Left ventricle myocardium inferior (tissue), 1 donor: ENCODE results near the gene LRP11. TPM values are rescaled to one million over a fixed set of nuclear protein-coding genes. Genes with fewer than 3 reads are reported as not detected.
"Not testable (repeated sequence)": the region's sequence is repeated elsewhere in the genome, so short reads cannot be mapped to it uniquely, and the experiment has no call there.

ENCODE experiments used
- DNase-seq: peaks from one replicate; pipeline ENCODE4 v3.0.0-alpha.2; 2020
- H3K27ac ChIP-seq: fragments of 200-600 bp; replicated peaks from 2 replicates; pipeline ENCODE4 v1.8.0; 2021
- H3K27me3 ChIP-seq: fragments of 200-600 bp; 2 replicates; pipeline ENCODE4 v1.8.0; 2021; ENCODE audit warnings: low read depth
- H3K36me3 ChIP-seq: fragments of 200-600 bp; 2 replicates; pipeline ENCODE4 v1.8.0; 2021
- H3K4me1 ChIP-seq: fragments of 200-600 bp; 2 replicates; pipeline ENCODE4 v1.8.0; 2021
- H3K4me3 ChIP-seq: fragments of 200-600 bp; 2 replicates; pipeline ENCODE4 v1.8.0; 2021; ENCODE audit warnings: mild to moderate bottlenecking, moderate library complexity
- H3K9me3 ChIP-seq: fragments of 200-600 bp; replicated peaks from 2 replicates; pipeline ENCODE4 v1.8.0; 2021
- CTCF ChIP-seq: fragments of 200-600 bp; IDR thresholded peaks from 2 replicates; pipeline ENCODE4 v1.8.0; 2021; ENCODE audit warnings: antibody characterized with exemption, mild to moderate bottlenecking, borderline replicate concordance
- intact Hi-C: fragments of 100-400 bp; cut with micrococcal nuclease; formaldehyde crosslinking; loops from one replicate; pipeline ENCODE4 v1.11.0; 2022
- total RNA-seq: library from RNA; stranded (reverse); fragmentation: NEBNext Ultra II Directional; extraction: Animal tissue kit (Norgen Biotek cat#: 25700); gene quantifications from one replicate; pipeline ENCODE4 v1.2.1, GENCODE V29; 2021
- donor health status: DM: no; HTN: yes; CAD: no; lungs with severe emphysema.

LRP11 gene
- total RNA-seq, 1 donor from 2014 or later: 18.2 TPM

GRCh38 chr6:149851461-149852110, 12.6 kb downstream of the LRP11 start:
- TF ChIP-seq CTCF: no peak
- Histone ChIP-seq H3K27ac (no peak overlapping the region), H3K4me3 (no peak overlapping the region), H3K27me3 (no peaks in the 10 kb centered on the region), H3K36me3 (no peaks in the 10 kb centered on the region), H3K9me3 (no peaks in the 10 kb centered on the region), H3K4me1 (peaks cover 18% of the 10 kb centered on the region)
- no peak for DNase-seq
- intact Hi-C loops: no loop called here

GRCh38 chr6:149848343-149848742, 15.8 kb downstream of the LRP11 start:
- intact Hi-C loops, H3K36me3 ChIP-seq, H3K9me3 ChIP-seq, H3K27me3 ChIP-seq, DNase-seq, H3K4me3 ChIP-seq, H3K27ac ChIP-seq: not testable (repeated sequence)
- peaks cover 26% of the 10 kb centered on the region for H3K4me1 ChIP-seq

- intact Hi-C loops: no loop called here
- no peak for DNase-seq
- no peaks in the 10 kb centered on the region for H3K36me3 ChIP-seq
- TF ChIP-seq CTCF: no peak
- H3K4me1 ChIP-seq: peaks cover 26% of the 10 kb centered on the region
- no peaks in the 10 kb centered on the region for H3K27me3 ChIP-seq
- H3K27ac ChIP-seq: no peak overlapping the region
- no peak overlapping the region for H3K4me3 ChIP-seq
- H3K9me3 ChIP-seq: no peaks in the 10 kb centered on the region
These were observed 16.3 kb downstream of the LRP11 start for GRCh38 chr6:149847939-149848267.

- no peaks in the 10 kb centered on the region for H3K9me3 ChIP-seq
- no peak for TF ChIP-seq CTCF
- H3K36me3 ChIP-seq: peaks cover 15% of the 10 kb centered on the region
- peak overlapping the region; percentile 17 for H3K27ac ChIP-seq
- no peak for DNase-seq
- H3K4me3 ChIP-seq: no peak overlapping the region
- H3K4me1 ChIP-seq: peaks cover 18% of the 10 kb centered on the region
- H3K27me3 ChIP-seq: no peaks in the 10 kb centered on the region
- intact Hi-C loops: no loop called here
These were observed 17.8 kb downstream of the LRP11 start for GRCh38 chr6:149846321-149846720.

DNA sequence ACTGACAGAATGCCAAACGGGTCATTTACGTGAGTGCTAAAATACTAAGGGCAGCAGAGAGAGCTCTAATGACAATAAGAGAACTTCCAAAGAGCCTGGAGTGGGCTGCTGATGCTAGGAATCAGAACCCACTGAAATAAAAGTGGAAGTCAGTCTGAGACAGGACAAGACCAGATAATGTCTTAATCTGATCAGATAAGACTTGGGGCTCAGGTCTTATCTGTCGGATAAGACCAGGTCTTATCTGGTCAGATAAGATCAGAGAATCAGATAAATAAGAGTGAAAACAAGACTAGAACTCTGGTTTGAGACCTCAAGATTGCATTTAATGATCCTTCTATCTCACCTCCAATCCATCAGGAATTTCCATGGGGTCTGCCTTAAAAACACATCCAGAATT, 18.6 kb downstream of the LRP11 start:
- H3K9me3 ChIP-seq: no peaks in the 10 kb centered on the region
- peaks cover 26% of the 10 kb centered on the region for H3K4me1 ChIP-seq
- H3K27me3 ChIP-seq: no peaks in the 10 kb centered on the region
- no peak for TF ChIP-seq CTCF
- no peak for DNase-seq
- peaks cover 15% of the 10 kb centered on the region for H3K36me3 ChIP-seq
- H3K4me3 ChIP-seq: no peak overlapping the region
- intact Hi-C loops: no loop called here
- H3K27ac ChIP-seq: no peak overlapping the region

GRCh38 chr6:149844480-149844879, 19.7 kb downstream of the LRP11 start:
- TF ChIP-seq CTCF: no peak
- H3K27ac ChIP-seq: no peak overlapping the region
- H3K27me3 ChIP-seq: no peaks in the 10 kb centered on the region
- H3K36me3 ChIP-seq: peaks cover 15% of the 10 kb centered on the region
- no peak for DNase-seq
- peaks cover 31% of the 10 kb centered on the region for H3K4me1 ChIP-seq
- H3K9me3 ChIP-seq: no peaks in the 10 kb centered on the region
- no peak overlapping the region for H3K4me3 ChIP-seq
- intact Hi-C loops: no loop called here

GRCh38 chr6:149844036-149844435, 20.1 kb downstream of the LRP11 start:
- intact Hi-C loops, H3K27ac ChIP-seq, DNase-seq, H3K9me3 ChIP-seq, H3K4me3 ChIP-seq, H3K27me3 ChIP-seq: not testable (repeated sequence)
- H3K36me3 ChIP-seq: peaks cover 15% of the 10 kb centered on the region
- peaks cover 31% of the 10 kb centered on the region for H3K4me1 ChIP-seq
